ENCODE data around the gene RSKR. TPM values are rescaled to one million over a fixed set of nuclear protein-coding genes. Genes with fewer than 3 reads are reported as not detected.

The RSKR gene
- total RNA-seq, 1 donor from 2014 or later, result 3.7 TPM

- Histone ChIP-seq H3K9ac (ENCODE audit: low read depth in 1 of 3, low read length in 3 of 3) (no peak overlapping the region), H3K36me3 (ENCODE audit: control insufficient read depth in 3 of 3, insufficient read depth in 3 of 3, low read length in 3 of 3) (peaks cover 37 to 68% (median 68%) of the 10 kb centered on the region in 3 donors), H3K4me1 (ENCODE audit: control insufficient read depth in 3 of 3, insufficient read depth in 3 of 3, low read length in 3 of 3) (peaks cover 4 to 13% (median 10%) of the 10 kb centered on the region in 3 donors), H3K27ac (ENCODE audit: low read depth, low read length) (peak overlapping the region; percentile 68), H3K27me3 (ENCODE audit: control insufficient read depth in 3 of 3, insufficient read depth in 3 of 3, low read length in 3 of 3) (no peaks in the 10 kb centered on the region), H3K9me3 (ENCODE audit: control insufficient read depth in 3 of 3, low read length in 3 of 3) (no peaks in the 10 kb centered on the region), H3K4me3 (ENCODE audit: low read length in 3 of 3) (no peak overlapping the region)
These were observed 10.2 kb upstream of the RSKR start for GRCh38 chr17:28624148-28624547.

- Histone ChIP-seq H3K27ac (ENCODE audit: low read depth, low read length) (peak overlapping the region; percentile 68), H3K9ac (ENCODE audit: low read depth in 1 of 3, low read length in 3 of 3) (no peak overlapping the region), H3K9me3 (ENCODE audit: control insufficient read depth in 3 of 3, low read length in 3 of 3) (no peaks in the 10 kb centered on the region), H3K4me1 (ENCODE audit: control insufficient read depth in 3 of 3, insufficient read depth in 3 of 3, low read length in 3 of 3) (peaks cover 4 to 13% (median 10%) of the 10 kb centered on the region in 3 donors), H3K36me3 (ENCODE audit: control insufficient read depth in 3 of 3, insufficient read depth in 3 of 3, low read length in 3 of 3) (peaks cover 42 to 72% (median 72%) of the 10 kb centered on the region in 3 donors), H3K27me3 (ENCODE audit: control insufficient read depth in 3 of 3, insufficient read depth in 3 of 3, low read length in 3 of 3) (no peaks in the 10 kb centered on the region), H3K4me3 (ENCODE audit: low read length in 3 of 3) (no peak overlapping the region)
These were observed 9.7 kb upstream of the RSKR start for GRCh38 chr17:28623696-28624095.

GRCh38 chr17:28622186-28622585 lies 8.2 kb upstream of the RSKR start:
- Histone ChIP-seq H3K4me3 (ENCODE audit: low read length in 3 of 3) (no peak overlapping the region), H3K36me3 (ENCODE audit: control insufficient read depth in 3 of 3, insufficient read depth in 3 of 3, low read length in 3 of 3) (peaks cover 48 to 75% (median 69%) of the 10 kb centered on the region in 3 donors), H3K9me3 (ENCODE audit: control insufficient read depth in 3 of 3, low read length in 3 of 3) (no peaks in the 10 kb centered on the region), H3K4me1 (ENCODE audit: control insufficient read depth in 3 of 3, insufficient read depth in 3 of 3, low read length in 3 of 3) (peaks cover 4 to 13% (median 10%) of the 10 kb centered on the region in 3 donors), H3K27me3 (ENCODE audit: control insufficient read depth in 3 of 3, insufficient read depth in 3 of 3, low read length in 3 of 3) (no peaks in the 10 kb centered on the region), H3K9ac (ENCODE audit: low read depth in 1 of 3, low read length in 3 of 3) (no peak overlapping the region), H3K27ac (ENCODE audit: low read depth, low read length) (no peak overlapping the region)

- peaks cover 67 to 88% (median 81%) of the 10 kb centered on the region in 3 donors for H3K36me3 ChIP-seq (ENCODE audit: control insufficient read depth in 3 of 3, insufficient read depth in 3 of 3, low read length in 3 of 3)
- H3K4me1 ChIP-seq (ENCODE audit: control insufficient read depth in 3 of 3, insufficient read depth in 3 of 3, low read length in 3 of 3), result peaks cover 4 to 13% (median 10%) of the 10 kb centered on the region in 3 donors
- no peak overlapping the region for H3K4me3 ChIP-seq (ENCODE audit: low read length in 3 of 3)
- no peaks in the 10 kb centered on the region for H3K9me3 ChIP-seq (ENCODE audit: control insufficient read depth in 3 of 3, low read length in 3 of 3)
- H3K27me3 ChIP-seq (ENCODE audit: control insufficient read depth in 3 of 3, insufficient read depth in 3 of 3, low read length in 3 of 3), result no peaks in the 10 kb centered on the region
- no peak overlapping the region for H3K9ac ChIP-seq (ENCODE audit: low read depth in 1 of 3, low read length in 3 of 3)
- no peak overlapping the region for H3K27ac ChIP-seq (ENCODE audit: low read depth, low read length)
These were observed 6.0 kb upstream of the RSKR start for GRCh38 chr17:28620010-28620409.

- Histone ChIP-seq H3K4me3 (ENCODE audit: low read length in 3 of 3) (no peak overlapping the region), H3K4me1 (ENCODE audit: control insufficient read depth in 3 of 3, insufficient read depth in 3 of 3, low read length in 3 of 3) (peaks cover 0 to 6% (median under 1%) of the 10 kb centered on the region in 3 donors), H3K36me3 (ENCODE audit: control insufficient read depth in 3 of 3, insufficient read depth in 3 of 3, low read length in 3 of 3) (peaks cover 76 to 91% (median 88%) of the 10 kb centered on the region in 3 donors), H3K27me3 (ENCODE audit: control insufficient read depth in 3 of 3, insufficient read depth in 3 of 3, low read length in 3 of 3) (no peaks in the 10 kb centered on the region), H3K9ac (ENCODE audit: low read depth in 1 of 3, low read length in 3 of 3) (no peak overlapping the region), H3K27ac (ENCODE audit: low read depth, low read length) (no peak overlapping the region), H3K9me3 (ENCODE audit: control insufficient read depth in 3 of 3, low read length in 3 of 3) (no peaks in the 10 kb centered on the region)
These were observed 4.5 kb upstream of the RSKR start for GRCh38 chr17:28618464-28618863.

- H3K27me3 ChIP-seq (ENCODE audit: control insufficient read depth in 3 of 3, insufficient read depth in 3 of 3, low read length in 3 of 3), result no peaks in the 10 kb centered on the region
- peaks cover 74 to 84% (median 77%) of the 10 kb centered on the region in 3 donors for H3K36me3 ChIP-seq (ENCODE audit: control insufficient read depth in 3 of 3, insufficient read depth in 3 of 3, low read length in 3 of 3)
- H3K4me3 ChIP-seq (ENCODE audit: low read length in 3 of 3), result no peak overlapping the region
- H3K9ac ChIP-seq (ENCODE audit: low read depth in 1 of 3, low read length in 3 of 3), result no peak overlapping the region
- H3K9me3 ChIP-seq (ENCODE audit: control insufficient read depth in 3 of 3, low read length in 3 of 3), result no peaks in the 10 kb centered on the region
- H3K4me1 ChIP-seq (ENCODE audit: control insufficient read depth in 3 of 3, insufficient read depth in 3 of 3, low read length in 3 of 3), result no peaks in the 10 kb centered on the region
- no peak overlapping the region for H3K27ac ChIP-seq (ENCODE audit: low read depth, low read length)
These were observed 2.3 kb upstream of the RSKR start for GRCh38 chr17:28616281-28616680.

GRCh38 chr17:28615260-28615940 lies 1.4 kb upstream of the RSKR start:
- Histone ChIP-seq H3K36me3 (ENCODE audit: control insufficient read depth in 3 of 3, insufficient read depth in 3 of 3, low read length in 3 of 3) (peaks cover 71 to 83% (median 73%) of the 10 kb centered on the region in 3 donors), H3K4me1 (ENCODE audit: control insufficient read depth in 3 of 3, insufficient read depth in 3 of 3, low read length in 3 of 3) (no peaks in the 10 kb centered on the region), H3K4me3 (ENCODE audit: low read length in 3 of 3) (no peak overlapping the region), H3K27ac (ENCODE audit: low read depth, low read length) (no peak overlapping the region), H3K9me3 (ENCODE audit: control insufficient read depth in 3 of 3, low read length in 3 of 3) (no peaks in the 10 kb centered on the region), H3K27me3 (ENCODE audit: control insufficient read depth in 3 of 3, insufficient read depth in 3 of 3, low read length in 3 of 3) (no peaks in the 10 kb centered on the region), H3K9ac (ENCODE audit: low read depth in 1 of 3, low read length in 3 of 3) (no peak overlapping the region)

GRCh38 chr17:28612936-28613872 lies 781 bp downstream of the RSKR start:
- H3K27ac ChIP-seq (ENCODE audit: low read depth, low read length), result no peak overlapping the region
- no peaks in the 10 kb centered on the region for H3K9me3 ChIP-seq (ENCODE audit: control insufficient read depth in 3 of 3, low read length in 3 of 3)
- H3K4me3 ChIP-seq (ENCODE audit: low read length in 3 of 3), result no peak overlapping the region
- H3K9ac ChIP-seq (ENCODE audit: low read depth in 1 of 3, low read length in 3 of 3), result no peak overlapping the region
- no peaks in the 10 kb centered on the region for H3K27me3 ChIP-seq (ENCODE audit: control insufficient read depth in 3 of 3, insufficient read depth in 3 of 3, low read length in 3 of 3)
- H3K4me1 ChIP-seq (ENCODE audit: control insufficient read depth in 3 of 3, insufficient read depth in 3 of 3, low read length in 3 of 3), result no peaks in the 10 kb centered on the region
- H3K36me3 ChIP-seq (ENCODE audit: control insufficient read depth in 3 of 3, insufficient read depth in 3 of 3, low read length in 3 of 3), result peaks cover 49 to 68% (median 53%) of the 10 kb centered on the region in 3 donors

- Histone ChIP-seq H3K4me3 (ENCODE audit: low read length in 3 of 3) (no peak overlapping the region), H3K27ac (ENCODE audit: low read depth, low read length) (no peak overlapping the region), H3K4me1 (ENCODE audit: control insufficient read depth in 3 of 3, insufficient read depth in 3 of 3, low read length in 3 of 3) (no peaks in the 10 kb centered on the region), H3K36me3 (ENCODE audit: control insufficient read depth in 3 of 3, insufficient read depth in 3 of 3, low read length in 3 of 3) (peaks cover 47 to 66% (median 50%) of the 10 kb centered on the region in 3 donors), H3K27me3 (ENCODE audit: control insufficient read depth in 3 of 3, insufficient read depth in 3 of 3, low read length in 3 of 3) (no peaks in the 10 kb centered on the region), H3K9me3 (ENCODE audit: control insufficient read depth in 3 of 3, low read length in 3 of 3) (no peaks in the 10 kb centered on the region), H3K9ac (ENCODE audit: low read depth in 1 of 3, low read length in 3 of 3) (no peak overlapping the region)
These were observed 1.5 kb downstream of the RSKR start for GRCh38 chr17:28612531-28612930.

- Histone ChIP-seq H3K4me1 (ENCODE audit: control insufficient read depth in 3 of 3, insufficient read depth in 3 of 3, low read length in 3 of 3) (no peaks in the 10 kb centered on the region), H3K36me3 (ENCODE audit: control insufficient read depth in 3 of 3, insufficient read depth in 3 of 3, low read length in 3 of 3) (peaks cover 25 to 45% (median 33%) of the 10 kb centered on the region in 3 donors), H3K27ac (ENCODE audit: low read depth, low read length) (no peak overlapping the region), H3K9ac (ENCODE audit: low read depth in 1 of 3, low read length in 3 of 3) (no peak overlapping the region), H3K9me3 (ENCODE audit: control insufficient read depth in 3 of 3, low read length in 3 of 3) (no peaks in the 10 kb centered on the region), H3K4me3 (ENCODE audit: low read length in 3 of 3) (no peak overlapping the region), H3K27me3 (ENCODE audit: control insufficient read depth in 3 of 3, insufficient read depth in 3 of 3, low read length in 3 of 3) (no peaks in the 10 kb centered on the region)
These were observed 3.6 kb downstream of the RSKR start for GRCh38 chr17:28610376-28610775.

Data from skeletal muscle tissue (tissue), 4 donors.